LNCaP clone FGC (cell line): ENCODE measurements around the gene SSR2.

Source experiments
- DNase-seq: peaks from one replicate; pipeline ENCODE4 v3.0.0-alpha.2; 2011; ENCODE audit warnings: low read depth
- H3K4me3 ChIP-seq: 2 replicates; pipeline ENCODE4 v1.5.1; 2011; ENCODE audit warnings: mild to moderate bottlenecking, low read depth, low read length, control low read depth
- TF ChIP-seq, protein P1 (sequence below): IDR thresholded peaks from 2 replicates; pipeline ENCODE4 v1.5.1; 2012; ENCODE audit warnings: mild to moderate bottlenecking; ENCODE audit not compliant: control insufficient read depth, insufficient read depth; ENCODE audit errors: extremely low read depth

Gene SSR2

DNA sequence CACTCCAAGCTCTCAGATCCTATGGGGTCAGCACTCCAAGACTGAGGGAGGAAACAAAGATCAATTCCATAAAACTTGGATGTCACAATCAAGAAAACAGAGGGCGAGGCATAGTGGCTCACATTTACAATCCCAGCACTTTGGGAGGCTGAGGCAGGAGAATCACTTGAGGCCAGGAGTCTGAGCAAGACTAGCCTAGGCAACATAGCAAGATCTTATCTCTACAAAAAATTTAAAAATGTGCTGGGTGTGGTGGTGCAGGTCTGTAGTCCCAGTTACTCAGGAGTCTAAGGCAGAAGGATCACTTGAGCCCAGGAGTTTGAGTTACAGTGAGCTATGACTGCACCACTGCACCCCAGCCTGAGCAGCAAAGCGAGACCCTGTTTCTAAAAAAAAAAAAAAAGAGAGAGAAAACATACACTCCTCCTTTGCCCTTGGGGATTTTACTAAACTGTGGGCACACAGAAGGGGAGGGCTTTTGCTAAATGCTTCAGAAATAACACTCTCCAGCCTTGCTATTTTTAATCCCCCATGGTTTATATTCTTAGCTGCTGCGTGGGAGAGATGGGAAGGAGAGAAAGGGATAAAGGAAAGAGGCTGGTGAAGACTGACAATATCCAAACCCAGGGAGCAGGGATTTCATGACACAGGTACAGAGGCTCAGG is 60.5 kb downstream of the SSR2 start:
- no peak overlapping the region for H3K4me3 ChIP-seq
- no peak for DNase-seq
- TF ChIP-seq, protein P1, sequence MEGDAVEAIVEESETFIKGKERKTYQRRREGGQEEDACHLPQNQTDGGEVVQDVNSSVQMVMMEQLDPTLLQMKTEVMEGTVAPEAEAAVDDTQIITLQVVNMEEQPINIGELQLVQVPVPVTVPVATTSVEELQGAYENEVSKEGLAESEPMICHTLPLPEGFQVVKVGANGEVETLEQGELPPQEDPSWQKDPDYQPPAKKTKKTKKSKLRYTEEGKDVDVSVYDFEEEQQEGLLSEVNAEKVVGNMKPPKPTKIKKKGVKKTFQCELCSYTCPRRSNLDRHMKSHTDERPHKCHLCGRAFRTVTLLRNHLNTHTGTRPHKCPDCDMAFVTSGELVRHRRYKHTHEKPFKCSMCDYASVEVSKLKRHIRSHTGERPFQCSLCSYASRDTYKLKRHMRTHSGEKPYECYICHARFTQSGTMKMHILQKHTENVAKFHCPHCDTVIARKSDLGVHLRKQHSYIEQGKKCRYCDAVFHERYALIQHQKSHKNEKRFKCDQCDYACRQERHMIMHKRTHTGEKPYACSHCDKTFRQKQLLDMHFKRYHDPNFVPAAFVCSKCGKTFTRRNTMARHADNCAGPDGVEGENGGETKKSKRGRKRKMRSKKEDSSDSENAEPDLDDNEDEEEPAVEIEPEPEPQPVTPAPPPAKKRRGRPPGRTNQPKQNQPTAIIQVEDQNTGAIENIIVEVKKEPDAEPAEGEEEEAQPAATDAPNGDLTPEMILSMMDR, result no peak
